ENCODE results near the gene CD48.

Gene CD48

DNA sequence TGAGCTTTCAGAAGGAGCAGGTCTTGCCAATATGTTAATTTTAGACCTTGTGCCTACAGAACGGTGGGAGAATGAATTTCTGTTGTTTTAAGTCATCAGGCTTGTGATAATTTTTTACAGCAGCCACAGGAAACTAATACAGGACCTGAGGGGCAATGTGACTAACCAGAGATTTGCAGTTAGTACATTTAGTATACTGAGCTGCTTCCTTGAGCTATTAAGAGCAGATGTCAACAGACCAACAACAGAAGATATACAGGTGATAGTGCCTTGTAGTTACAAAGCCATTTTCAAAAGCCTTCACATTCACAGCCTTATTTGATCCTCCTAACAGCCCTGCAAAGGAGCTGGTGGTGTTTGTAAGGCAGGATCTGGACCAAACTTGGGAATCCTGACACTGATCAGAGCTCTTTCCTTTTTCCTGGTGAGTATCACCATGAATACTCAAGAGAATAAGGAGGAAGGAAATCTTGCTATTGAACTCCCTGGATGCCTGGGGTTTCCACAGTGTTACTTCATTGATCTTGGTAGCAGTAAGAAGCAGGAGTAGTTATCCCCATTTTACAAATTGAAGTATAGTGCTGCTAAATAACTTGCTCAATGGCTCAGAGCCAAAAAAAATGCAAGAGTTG, 60.1 kb downstream of the CD48 start:
- FAIRE-seq = no peak

DNA sequence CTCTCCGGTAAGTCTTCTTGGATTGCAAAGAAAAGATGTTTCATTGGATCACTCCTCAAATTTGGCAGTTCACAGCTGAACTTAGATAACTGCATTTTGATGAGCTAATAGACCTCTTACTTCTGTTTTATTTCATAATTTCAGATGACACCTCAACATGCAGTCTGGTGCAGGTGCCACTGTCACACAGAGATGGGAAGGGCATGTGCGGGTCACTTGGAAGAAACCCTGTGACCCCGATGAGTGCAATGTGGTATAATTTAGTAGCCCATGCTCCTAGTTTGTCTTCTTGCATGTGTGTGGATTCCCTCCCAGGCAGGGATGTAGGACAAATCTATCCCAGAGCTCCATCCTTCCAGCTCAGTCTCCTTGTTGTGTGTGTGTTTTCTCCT, 64.3 kb downstream of the CD48 start:
- no peak for FAIRE-seq

DNA sequence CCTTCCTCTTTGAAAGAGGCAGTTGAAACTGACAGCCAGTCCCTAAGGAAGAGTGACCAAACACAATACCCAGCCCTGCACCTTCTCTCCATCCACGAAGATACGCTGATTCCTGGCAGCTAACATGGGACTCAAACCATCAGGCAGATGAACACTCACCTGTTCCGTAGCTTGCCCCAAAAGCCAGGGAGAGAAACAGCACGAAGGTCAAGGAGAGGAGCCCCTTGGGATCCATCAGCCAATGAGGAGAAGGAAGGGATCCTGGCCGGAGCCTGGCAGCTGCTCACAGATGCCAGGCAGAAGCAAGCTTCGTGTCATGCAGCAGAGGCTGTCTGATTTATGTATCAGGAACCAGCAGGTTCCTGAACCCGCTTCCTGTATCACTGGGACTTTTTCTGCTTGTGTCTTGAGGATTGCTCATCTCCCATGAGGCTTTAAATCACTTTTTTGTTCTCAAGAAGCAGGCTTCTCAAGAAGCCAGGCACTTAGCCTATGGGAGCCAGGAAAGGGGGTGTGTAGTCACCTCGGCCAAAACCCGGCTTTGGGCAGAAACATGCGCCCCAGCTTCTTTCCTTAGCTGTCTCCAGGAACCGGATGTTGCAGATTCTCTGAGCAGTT, 64.8 kb downstream of the CD48 start, which contains the start of gene SLAMF1:
Gene SLAMF1, minus strand, starts transcription at position 334 of the 618 bp plus-strand sequence. Its CDS starts 99 bp downstream, at position 235.
- no peak for FAIRE-seq

DNA sequence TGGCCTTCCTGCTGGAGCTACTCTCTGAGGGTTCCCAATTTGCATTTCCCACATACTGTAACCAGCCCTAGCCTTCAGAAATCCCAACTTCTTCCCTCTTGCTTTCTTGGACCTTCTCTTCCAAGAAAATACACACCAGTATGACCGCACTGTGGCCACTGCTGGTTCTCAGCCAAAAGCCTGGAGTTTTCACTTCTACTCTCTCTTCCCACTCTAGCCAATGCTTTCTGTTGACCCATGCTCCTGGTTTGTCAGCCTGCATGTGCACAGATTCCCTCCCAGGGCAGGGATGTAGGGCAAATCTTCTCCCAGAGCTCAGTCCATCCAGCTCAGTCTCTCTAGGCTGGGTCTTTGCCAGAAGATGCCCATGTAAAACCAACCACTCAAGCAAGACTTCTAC, 65.4 kb downstream of the CD48 start:
- no peak for FAIRE-seq

DNA sequence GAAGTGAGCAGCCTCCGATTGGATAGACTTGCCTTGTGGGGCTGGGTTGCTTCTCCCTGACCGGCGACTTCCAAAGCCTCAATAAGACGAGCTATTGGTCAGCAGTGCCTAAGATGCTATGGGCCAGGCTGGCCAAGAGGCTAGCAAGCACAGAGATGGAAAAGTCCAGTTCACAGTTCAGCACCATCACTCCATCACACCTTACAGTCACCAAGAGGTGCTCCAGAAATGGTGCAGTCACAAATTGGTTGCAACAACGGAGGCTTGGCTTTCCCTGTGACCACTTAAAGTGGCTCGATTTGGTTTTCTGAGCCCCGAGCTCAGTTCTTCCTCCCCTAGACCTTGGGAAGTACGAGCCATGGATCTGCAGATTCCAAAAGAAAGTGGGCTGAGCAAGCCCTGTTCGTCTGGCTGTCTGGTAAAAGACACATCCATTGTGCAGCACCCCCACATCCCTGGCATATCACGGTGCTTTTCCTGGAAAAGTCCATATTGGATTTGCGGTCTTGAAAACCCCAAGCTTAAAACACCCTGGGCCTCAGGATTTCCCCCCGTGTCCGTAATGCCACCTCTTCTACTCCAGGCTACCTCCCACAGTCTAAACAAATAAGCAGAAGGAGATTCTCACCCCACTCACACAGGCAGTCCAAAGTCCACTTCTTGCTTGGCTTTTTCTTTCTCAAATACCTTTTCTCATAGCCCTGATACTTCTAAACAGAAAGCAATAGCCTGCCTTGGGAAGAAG, 66.1 kb downstream of the CD48 start:
- no peak for FAIRE-seq

DNA sequence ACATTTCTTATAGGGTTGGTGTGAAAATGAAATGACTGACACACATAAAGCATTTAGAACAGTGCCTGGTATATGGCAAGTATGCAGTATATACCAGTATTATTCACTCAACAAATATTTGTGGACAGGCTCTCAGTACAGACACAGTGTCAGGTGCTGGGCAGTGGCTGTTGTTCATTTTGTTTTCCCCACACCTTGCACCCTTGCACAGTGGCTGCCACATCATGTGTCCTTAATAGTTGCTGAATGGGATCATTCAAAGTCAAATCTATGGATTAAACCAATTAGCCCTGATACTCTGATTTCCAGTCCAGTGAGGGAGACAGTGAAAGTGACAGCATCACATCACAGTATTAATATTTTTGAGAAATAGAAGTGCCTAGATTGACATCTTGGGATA, 67.2 kb downstream of the CD48 start:
- FAIRE-seq = no peak

DNA sequence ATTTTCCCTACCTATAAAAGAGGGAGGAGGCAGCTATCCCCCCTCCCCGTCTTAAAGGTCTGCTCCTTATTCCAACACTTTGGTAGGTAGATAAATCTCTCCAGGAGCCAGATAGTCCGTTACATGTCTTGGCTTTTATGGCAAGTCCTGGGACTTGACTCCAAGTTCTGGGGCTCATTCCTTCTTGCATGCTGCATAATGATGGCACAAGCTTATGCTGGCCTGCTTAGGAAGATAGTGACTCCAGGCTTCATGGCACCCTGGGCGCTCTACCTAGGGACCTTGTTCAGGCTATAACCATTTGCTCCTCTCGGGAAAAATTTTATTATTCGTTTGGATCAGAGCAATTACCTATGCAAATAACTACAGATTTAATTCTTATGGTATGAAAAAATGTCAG, 68.5 kb downstream of the CD48 start:
- FAIRE-seq = no peak

DNA sequence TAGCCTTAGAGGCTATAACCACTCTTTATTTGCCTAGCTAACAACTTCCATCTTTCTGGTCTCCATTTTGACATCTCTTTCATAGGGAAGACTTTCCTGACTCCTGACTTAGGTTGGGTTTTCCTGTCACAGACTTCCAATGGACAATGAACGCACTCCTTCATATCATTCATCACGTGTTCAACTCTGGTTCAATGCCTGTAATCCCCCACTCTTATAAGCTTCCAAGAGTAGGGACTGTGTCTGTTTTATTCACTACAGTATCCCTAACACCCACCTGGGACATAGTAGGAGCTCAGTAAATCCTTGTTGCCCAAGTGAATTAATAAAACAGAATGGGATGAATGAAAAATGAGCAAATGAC, 69.4 kb downstream of the CD48 start:
- no peak for FAIRE-seq

DNA sequence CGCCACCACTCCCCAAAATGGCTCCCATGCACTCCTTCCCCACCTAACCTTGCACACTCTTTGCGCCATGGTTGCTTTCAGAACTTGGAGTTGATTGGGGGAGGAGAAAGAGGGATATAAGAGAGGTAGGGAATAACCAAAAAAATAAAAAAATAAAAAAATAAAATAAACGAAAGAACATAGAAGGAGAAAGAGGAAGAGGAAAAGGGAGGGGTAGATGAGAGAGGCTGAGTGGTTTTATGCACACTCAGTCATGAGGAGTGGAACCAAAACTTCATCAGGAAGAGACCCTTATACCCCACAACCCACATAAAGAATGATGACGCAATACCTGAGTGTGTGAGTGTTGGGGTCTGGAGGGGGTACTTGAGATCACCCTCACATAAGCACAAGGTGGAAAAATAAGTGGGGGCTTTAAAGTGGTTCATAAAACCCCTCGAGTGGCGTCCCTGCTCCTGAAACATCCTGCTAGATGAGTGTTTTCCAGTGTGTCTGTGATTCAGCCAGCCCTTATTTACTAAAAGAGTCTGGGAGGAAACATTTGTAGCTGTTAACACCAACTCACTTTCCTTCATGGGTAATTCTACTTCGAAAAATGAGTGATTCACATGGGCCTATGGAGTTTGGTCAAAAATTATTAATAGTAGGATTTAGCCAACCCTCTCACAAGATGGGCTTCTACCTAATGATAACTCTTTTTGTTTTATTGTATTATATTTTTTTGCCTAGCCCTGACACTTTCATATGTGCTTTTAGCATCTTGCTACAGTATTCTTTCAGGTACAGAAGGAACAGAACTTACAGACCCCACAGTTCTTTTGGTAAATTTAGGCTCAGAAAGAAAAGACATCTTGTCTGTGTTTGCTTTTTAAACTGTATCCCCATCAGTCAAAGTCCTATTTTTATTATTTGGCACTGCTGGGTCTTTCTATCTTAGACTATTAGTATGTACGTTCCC, 70.0 kb downstream of the CD48 start:
- no peak for FAIRE-seq

DNA sequence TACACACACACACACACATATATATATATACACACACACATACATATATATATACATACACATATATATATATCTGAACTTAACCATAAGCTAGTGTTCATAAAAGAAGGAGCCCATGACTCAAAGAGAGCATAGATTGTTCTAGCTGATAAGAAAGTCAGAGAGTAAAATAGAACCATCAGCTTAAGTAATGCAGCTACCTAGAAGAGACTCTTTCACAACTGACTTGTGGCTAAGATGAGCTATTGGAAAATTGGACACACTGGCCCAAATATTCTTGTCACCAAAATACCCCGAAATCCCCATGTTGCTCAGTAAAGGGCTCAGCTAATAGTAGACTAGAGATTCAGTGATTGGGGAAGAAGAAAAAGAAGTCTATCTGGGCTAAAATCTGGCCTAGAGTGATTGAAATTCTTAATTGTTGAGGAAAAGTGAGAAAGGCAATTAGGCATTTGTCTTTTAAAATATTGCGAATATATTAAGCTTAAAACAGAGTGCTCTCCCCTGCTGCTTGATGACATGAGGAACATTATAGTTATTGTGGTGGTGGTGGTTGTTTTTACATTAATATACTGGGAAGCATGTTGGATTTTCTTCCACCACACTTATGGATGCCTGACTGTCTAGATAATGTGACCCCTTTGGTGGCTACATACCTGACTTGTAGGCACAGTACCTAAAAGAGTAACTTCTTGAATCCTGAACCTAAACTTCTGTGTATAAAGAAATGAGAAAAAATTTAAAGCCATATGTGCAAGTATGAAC, 71.1 kb downstream of the CD48 start:
- FAIRE-seq = no peak

DNA sequence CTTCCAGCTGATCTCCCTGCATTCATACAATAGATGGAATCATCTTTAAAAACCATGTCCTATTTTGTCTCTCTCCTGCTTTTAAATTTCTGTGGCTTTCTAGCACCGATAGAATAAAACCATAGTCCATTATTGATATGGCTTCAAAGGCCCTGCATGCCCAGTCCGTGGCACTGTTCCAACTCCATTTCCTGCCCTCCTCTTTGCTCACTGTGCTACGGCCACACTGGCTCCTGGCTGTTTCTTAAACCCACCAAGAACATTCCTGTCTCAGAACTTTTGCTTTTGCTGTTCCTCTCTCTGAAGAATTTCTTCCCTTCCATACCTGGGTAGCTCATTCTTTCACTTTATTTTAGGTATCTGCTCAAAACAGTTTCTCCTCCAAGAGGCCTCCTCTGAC, 72.0 kb downstream of the CD48 start:
- FAIRE-seq = no peak

DNA sequence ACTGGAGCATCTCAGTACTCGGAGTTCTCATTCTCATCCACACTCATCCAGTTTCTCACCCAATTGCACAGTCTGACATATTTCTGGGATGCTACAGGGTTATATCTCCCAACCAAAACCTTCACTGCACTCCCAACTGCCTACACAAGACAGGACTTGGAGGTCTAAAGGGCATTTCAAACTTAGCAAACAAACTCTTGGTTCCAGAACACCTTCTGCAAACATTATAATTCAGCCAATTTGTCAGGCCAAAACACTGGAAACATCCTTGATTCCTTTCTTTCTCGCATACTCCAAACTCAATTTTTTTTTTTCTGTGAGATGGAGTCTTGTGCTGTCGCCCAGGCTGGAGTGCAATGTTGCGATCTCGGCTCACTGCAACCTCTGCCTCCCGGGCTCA, 72.7 kb downstream of the CD48 start:
- no peak for FAIRE-seq

DNA sequence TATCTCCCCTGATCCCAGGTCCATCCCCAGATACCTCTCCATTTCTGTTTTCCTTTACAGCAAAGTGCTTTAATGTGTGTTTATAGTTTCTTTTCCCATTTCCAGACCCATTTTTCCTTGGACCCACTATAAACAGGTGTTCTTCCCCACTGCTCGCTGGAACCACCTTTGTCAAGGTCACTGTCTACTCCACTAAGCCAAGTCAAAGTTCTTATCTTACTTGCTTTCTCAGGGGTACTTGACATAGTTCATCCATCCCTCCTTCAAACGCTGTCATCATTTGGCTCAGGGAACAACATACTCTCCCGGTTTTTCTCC, 73.1 kb downstream of the CD48 start:
- no peak for FAIRE-seq

DNA sequence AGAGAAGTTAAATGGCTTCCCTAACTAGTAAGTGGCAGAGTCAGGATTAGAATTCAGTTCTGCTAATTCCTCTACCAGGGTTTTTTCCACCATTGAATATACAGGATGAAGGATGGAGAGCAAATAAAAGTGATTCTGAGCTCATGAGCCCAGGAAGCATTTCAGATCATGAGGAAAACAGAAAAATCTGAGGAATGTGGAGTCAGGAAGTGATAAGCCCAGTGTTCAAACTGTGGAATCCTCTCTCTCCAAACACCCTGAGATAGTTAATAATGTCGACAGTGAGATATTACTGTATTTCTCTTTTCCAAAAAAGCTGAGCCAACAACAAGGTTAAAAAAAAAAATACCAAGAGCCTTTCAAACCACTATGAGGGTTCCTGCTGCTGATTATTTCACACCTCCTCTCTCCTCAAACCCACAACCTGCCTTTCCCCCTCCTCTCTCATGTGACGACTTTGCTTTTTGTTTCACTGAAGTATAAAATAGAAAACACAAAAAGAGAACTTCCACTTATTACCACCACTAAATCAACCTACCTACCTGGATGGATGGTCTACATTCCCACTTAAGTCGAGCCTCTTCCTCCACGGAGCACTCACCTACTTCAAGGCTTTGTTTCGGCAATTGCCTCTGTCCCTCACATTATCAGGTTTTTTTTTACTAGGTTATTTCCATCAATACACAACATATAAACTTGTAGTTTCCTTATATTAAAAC, 73.6 kb downstream of the CD48 start:
- no peak for FAIRE-seq

DNA sequence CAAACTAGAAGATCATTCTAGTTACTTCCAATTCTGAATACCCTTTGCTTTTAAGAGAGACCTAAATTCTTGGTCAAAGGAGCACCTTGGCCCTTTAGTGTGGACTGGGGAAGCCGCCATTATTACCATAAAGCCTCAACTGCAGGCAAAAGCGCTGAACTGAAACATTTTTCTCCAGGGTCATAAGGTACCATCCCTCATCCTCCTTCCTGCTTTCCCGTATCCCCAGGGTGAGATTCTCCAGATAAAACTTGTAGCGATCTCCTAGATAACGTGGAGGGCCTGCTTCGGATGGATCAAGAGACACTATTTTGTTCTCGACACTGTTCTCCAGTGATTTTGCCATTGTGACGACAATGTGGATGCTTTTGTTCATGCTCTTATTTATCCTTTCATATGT, 74.6 kb downstream of the CD48 start:
- FAIRE-seq = no peak

DNA sequence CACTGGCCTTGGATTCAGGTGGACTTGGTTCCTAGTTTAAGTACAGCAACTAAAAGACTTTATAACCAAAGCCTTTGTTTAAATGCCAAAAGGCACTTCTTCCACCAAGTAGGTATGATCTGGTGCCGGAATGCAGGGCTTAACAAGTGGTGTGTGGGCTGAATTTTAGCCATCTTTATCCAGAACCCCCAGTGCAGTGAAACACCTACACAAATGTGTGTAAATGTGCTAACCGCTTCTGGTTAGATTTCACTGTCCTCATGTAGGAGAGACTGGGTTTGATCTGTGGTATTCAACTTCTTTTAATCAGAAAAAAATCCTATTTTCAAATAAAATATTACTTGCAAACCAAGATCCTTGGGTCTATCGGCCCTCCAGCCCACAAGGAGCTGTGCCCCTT, 75.1 kb downstream of the CD48 start:
- FAIRE-seq = no peak

DNA sequence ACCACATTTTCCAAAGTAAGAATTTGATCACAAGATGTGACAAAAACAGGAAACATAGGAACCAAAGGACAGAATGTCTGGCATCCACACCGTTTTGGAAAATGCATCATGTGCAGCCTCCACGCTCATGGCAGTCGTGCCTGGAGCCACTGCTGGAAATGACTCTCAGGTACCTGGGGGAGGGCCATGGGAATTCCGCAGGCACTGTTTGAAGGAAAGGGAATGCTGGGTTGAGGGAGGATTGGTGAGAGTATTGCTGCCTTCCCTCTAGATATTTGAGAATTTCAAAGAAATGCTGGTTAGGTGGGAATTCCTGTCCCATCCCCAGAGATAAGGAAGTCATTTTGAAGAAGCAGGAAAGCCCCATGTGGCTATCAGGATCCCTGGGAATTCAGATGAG, 75.5 kb downstream of the CD48 start:
- FAIRE-seq = no peak

DNA sequence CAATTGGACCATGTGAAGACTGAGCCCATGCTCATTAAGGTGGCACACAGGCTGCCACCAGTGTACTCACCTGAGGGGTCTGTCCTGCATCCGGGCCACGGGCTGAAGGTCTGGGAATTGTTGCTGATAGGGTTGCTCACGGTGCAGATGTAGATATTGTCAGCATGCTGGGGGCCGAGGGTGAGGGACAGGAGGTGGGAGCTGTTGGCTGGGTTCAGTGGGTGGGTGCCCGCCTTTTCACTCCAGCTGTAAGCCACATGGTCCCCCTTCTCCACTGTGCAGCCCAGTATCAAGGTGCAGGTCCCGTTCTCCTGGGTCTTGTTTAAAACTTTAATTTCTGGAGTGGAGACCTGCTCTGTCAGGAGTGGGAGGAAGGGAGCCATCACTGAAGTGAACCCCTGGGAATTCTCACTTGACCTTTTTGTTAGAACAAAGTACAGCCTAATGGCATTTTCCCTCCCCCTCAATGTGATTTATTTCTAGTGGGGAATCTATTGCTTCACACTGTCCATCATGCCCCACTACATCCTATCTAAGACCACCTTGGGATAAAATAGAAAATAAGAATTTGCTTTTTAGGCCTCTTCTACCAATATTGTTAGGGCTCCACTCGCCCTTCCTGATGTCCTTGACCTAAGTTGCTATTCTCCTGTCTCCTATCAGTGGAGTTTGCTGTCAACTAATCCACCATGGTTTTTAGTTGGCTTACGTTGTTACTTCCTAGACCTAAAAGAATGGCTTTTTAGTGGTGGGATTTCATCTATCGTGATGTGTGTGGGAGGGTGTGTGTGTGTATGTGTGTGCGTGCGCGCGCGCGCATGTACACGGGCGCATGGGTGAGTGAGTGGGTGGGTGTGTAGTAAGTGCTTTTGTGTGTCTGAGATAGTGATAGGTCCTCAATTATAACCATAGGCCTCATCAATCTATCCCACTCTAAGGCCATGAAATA, 76.8 kb downstream of the CD48 start:
- no peak for FAIRE-seq

DNA sequence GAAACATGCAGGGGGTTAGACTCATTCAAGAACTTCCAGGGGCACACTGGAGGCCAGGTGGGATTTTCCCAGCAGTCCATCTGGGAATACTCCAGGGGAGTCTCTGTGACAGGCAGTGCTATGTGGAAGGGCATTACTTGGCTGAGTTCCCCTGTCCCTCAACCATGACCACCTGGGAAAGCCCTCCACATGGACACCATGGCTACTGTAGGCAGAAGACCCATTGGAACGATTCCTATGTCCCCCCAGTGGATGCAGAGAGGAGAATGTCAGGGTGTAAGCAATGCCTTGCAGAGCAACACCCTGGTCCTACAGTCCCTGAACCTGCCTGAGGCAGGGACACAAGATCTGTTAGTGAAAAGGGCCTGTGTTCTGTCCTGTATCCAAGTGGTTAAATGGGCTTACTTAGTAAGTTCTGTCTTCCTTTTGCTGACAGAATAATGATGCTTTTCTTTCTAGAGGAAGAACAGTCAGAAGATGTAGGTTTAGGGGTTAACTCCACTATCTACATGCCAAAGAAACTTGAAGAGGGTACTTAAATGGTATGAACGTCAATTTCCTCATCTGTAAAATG, 78.2 kb downstream of the CD48 start:
- FAIRE-seq = no peak

DNA sequence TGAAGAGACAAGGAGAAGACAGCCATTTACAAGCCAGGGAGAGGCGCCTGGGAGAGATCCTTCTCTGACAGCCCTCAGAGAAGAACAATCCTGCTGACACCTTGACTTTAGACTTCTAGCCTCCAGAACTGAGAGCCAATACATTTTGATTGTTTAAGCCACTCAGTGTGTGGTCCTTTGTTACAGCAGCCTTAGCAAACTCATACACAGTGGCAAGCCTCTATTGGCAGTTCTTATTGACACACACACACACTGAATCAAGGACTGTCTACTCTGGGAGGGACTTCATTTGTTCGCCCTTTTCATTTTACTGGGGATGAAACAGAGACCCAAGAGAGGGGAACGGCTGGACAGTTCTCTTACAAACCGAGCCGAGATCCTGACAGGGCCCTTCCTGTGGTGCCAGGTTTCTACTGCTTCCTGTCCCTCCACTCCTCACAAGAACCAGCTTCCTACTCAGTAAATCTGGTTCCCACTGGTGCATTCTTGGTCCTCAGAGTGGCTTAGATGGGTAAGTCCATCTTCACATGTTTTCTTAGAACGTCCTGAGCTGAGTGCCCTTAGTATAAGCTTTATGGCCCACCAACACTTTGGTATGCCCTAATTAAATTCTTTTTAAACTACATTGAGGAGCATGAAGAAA, 79.5 kb downstream of the CD48 start:
- FAIRE-seq = no peak
